HEK293 (cell line): ENCODE results near the gene SMARCA2.

Experiments
- CTCF ChIP-seq: fragments of 450-650 bp; formaldehyde crosslinking; IDR thresholded peaks from 2 replicates; pipeline ENCODE4 v1.5.1; 2016; ENCODE audit warnings: missing biosample characterization, missing genetic modification characterization
- ELK4 ChIP-seq: IDR thresholded peaks from 2 replicates; pipeline ENCODE4 v1.6.1; 2011; ENCODE audit warnings: mild to moderate bottlenecking, low read depth, low read length, borderline replicate concordance
- ZNF16 ChIP-seq: fragments of 450-650 bp; formaldehyde crosslinking; IDR thresholded peaks from 2 replicates; pipeline ENCODE4 v1.5.1; 2016; ENCODE audit warnings: low read depth, missing biosample characterization, missing genetic modification characterization
- ZNF398 ChIP-seq: fragments of 450-650 bp; formaldehyde crosslinking; IDR thresholded peaks from 2 replicates; pipeline ENCODE4 v1.5.1; 2017; ENCODE audit warnings: missing biosample characterization, missing genetic modification characterization

GRCh38 chr9:2028888-2029287, 13.7 kb downstream of the SMARCA2 start:
- TF ChIP-seq CTCF (tag by site-specific recombination) (no peak), ELK4 (no peak), ZNF398 (no peak), ZNF16 (tag by site-specific recombination) (no peak)
